WTC11 (cell line): ENCODE measurements around the gene ABCC3. TPM values are rescaled to one million over a fixed set of nuclear protein-coding genes. Genes with fewer than 3 reads are reported as not detected.

Experiments used
- ATAC-seq: fragments of 200-7000 bp; cut with Tn5 transposase; 2 replicates; pipeline ENCODE4 v1.10.0; 2021; ENCODE audit warnings: mild to moderate bottlenecking, moderate library complexity
- CTCF ChIA-PET: fragments of 300-600 bp; sonication (Branson Sonifier 250); formaldehyde crosslinking; loops from one replicate; lab custom pipeline; 2021; ENCODE audit warnings: antibody characterized with exemption; lab: Charles Lee
- POLR2A ChIA-PET: fragments of 350-600 bp; sonication (Branson Sonifier 250); formaldehyde crosslinking; loops from one replicate; lab custom pipeline; 2021; ENCODE audit warnings: antibody characterized with exemption; lab: Charles Lee
- DNase-seq: peaks from one replicate; pipeline ENCODE4 v3.0.0; 2021; ENCODE audit warnings: low spot score
- H3K27ac Mint-ChIP-seq: 2 replicates; pipeline ENCODE4 v1.8.0; 2021; ENCODE audit warnings: mixed read lengths
- H3K27me3 Mint-ChIP-seq: 2 replicates; pipeline ENCODE4 v1.8.0; 2021; ENCODE audit warnings: low read depth, mild to moderate bottlenecking, moderate library complexity, mixed read lengths
- H3K36me3 Mint-ChIP-seq: 2 replicates; pipeline ENCODE4 v1.8.0; 2021; ENCODE audit warnings: mixed read lengths
- H3K4me1 Mint-ChIP-seq: 2 replicates; pipeline ENCODE4 v1.8.0; 2022; ENCODE audit warnings: mixed read lengths
- H3K4me3 Mint-ChIP-seq: 2 replicates; pipeline ENCODE4 v1.8.0; 2021; ENCODE audit warnings: mild to moderate bottlenecking, moderate library complexity, mixed read lengths
- H3K9me3 Mint-ChIP-seq: 2 replicates; pipeline ENCODE4 v1.8.0; 2021; ENCODE audit warnings: mixed read lengths
- EMX1 ChIP-seq: fragments of 250-450 bp; sonication (Bioruptor Pico); IDR thresholded peaks from 2 replicates; pipeline ENCODE4 v1.8.0; 2021; ENCODE audit warnings: mild to moderate bottlenecking
- GABPB1 ChIP-seq: sonication (generic); formaldehyde crosslinking; IDR thresholded peaks from 2 replicates; pipeline ENCODE4 v1.8.1; 2023; ENCODE audit warnings: mild to moderate bottlenecking, missing genetic modification reagents
- GRHL2 ChIP-seq: fragments of 250-450 bp; sonication (Bioruptor Pico); IDR thresholded peaks from 2 replicates; pipeline ENCODE4 v1.8.0; 2022; ENCODE audit warnings: mild to moderate bottlenecking, moderate library complexity; ENCODE audit not compliant: insufficient replicate concordance, severe bottlenecking
- KAT7 ChIP-seq: sonication (generic); formaldehyde crosslinking; IDR thresholded peaks from 2 replicates; pipeline ENCODE4 v1.8.1; 2023; ENCODE audit warnings: missing genetic modification reagents, mild to moderate bottlenecking, borderline replicate concordance
- MYBL2 ChIP-seq: sonication (generic); formaldehyde crosslinking; IDR thresholded peaks from 2 replicates; pipeline ENCODE4 v1.8.1; 2023; ENCODE audit warnings: mild to moderate bottlenecking, moderate library complexity, missing genetic modification reagents
- SMAD4 ChIP-seq: sonication (generic); formaldehyde crosslinking; IDR thresholded peaks from 2 replicates; pipeline ENCODE4 v1.8.0; 2022; ENCODE audit warnings: mild to moderate bottlenecking, missing genetic modification reagents
- ZBTB21 ChIP-seq: sonication (generic); formaldehyde crosslinking; IDR thresholded peaks from 2 replicates; pipeline ENCODE4 v1.8.1; 2023; ENCODE audit warnings: mild to moderate bottlenecking, missing genetic modification reagents, borderline replicate concordance
- ZNF219 ChIP-seq: sonication (generic); formaldehyde crosslinking; IDR thresholded peaks from 2 replicates; pipeline ENCODE4 v1.8.0; 2023; ENCODE audit warnings: missing genetic modification reagents, mild to moderate bottlenecking, borderline replicate concordance
- ZNF416 ChIP-seq: fragments of 250-450 bp; sonication (Bioruptor Pico); IDR thresholded peaks from 2 replicates; pipeline ENCODE4 v1.9.0; 2021; ENCODE audit warnings: mild to moderate bottlenecking, inconsistent platforms
- ZNF671 ChIP-seq: fragments of 250-450 bp; sonication (Bioruptor Pico); IDR thresholded peaks from 2 replicates; pipeline ENCODE4 v1.8.0; 2021; ENCODE audit warnings: mild to moderate bottlenecking
- total RNA-seq: library from RNA; stranded (reverse); gene quantifications from 3 replicates; pipeline ENCODE4 v1.2.3, GENCODE V29; 2021
- TF ChIP-seq, protein P1 (sequence below): sonication (generic); formaldehyde crosslinking; IDR thresholded peaks from 2 replicates; pipeline ENCODE4 v1.8.0; 2022; ENCODE audit warnings: missing genetic modification reagents
- TF ChIP-seq, protein P2 (sequence below): fragments of 250-450 bp; sonication (Bioruptor Pico); IDR thresholded peaks from 2 replicates; pipeline ENCODE4 v1.8.0; 2021; ENCODE audit warnings: mild to moderate bottlenecking
- TF ChIP-seq, protein P3 (sequence below): fragments of 250-450 bp; sonication (Bioruptor Pico); conservative IDR thresholded peaks from 2 replicates; pipeline ENCODE4 v1.9.0; 2021; ENCODE audit warnings: mild to moderate bottlenecking
- TF ChIP-seq, protein P4 (sequence below): sonication (generic); formaldehyde crosslinking; IDR thresholded peaks from 2 replicates; pipeline ENCODE4 v1.8.0; 2022; ENCODE audit warnings: mild to moderate bottlenecking, missing genetic modification reagents
- TF ChIP-seq, protein P5 (sequence below): sonication (generic); formaldehyde crosslinking; conservative IDR thresholded peaks from 2 replicates; pipeline ENCODE4 v1.8.1; 2023; ENCODE audit warnings: mild to moderate bottlenecking, low read depth, missing genetic modification reagents, moderate library complexity

The ABCC3 gene
- total RNA-seq, 1 experiment from 2014 or later: 0.92 TPM

DNA sequence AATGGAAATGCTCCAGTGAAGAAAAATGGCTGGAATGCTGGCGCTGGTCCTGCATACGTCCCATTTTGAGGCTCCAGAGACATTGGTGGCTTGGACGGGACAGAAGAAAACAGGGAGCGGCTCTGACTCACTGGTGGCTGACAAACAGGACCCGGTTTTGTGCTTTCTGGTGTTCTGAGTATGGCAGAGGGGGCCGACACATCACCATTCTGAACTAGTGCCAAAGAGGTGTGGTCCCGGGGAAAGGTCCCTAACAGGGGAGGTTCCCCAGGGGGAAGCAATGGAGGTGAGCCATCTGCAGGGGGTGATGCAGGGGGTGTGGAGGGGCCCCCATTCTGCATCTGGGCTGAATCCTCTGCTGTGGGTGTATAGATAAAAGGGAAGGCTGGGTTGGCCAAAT lies 64.7 kb downstream of the ABCC3 start:
- Mint-ChIP-seq H3K9me3 (no peaks in the 10 kb centered on the region), H3K27me3 (no peaks in the 10 kb centered on the region), H3K27ac (no peak overlapping the region), H3K4me3 (no peak overlapping the region)
- no peak for ATAC-seq
- POLR2A ChIA-PET: no interaction called here
- no peak for DNase-seq
- TF ChIP-seq, protein P1, sequence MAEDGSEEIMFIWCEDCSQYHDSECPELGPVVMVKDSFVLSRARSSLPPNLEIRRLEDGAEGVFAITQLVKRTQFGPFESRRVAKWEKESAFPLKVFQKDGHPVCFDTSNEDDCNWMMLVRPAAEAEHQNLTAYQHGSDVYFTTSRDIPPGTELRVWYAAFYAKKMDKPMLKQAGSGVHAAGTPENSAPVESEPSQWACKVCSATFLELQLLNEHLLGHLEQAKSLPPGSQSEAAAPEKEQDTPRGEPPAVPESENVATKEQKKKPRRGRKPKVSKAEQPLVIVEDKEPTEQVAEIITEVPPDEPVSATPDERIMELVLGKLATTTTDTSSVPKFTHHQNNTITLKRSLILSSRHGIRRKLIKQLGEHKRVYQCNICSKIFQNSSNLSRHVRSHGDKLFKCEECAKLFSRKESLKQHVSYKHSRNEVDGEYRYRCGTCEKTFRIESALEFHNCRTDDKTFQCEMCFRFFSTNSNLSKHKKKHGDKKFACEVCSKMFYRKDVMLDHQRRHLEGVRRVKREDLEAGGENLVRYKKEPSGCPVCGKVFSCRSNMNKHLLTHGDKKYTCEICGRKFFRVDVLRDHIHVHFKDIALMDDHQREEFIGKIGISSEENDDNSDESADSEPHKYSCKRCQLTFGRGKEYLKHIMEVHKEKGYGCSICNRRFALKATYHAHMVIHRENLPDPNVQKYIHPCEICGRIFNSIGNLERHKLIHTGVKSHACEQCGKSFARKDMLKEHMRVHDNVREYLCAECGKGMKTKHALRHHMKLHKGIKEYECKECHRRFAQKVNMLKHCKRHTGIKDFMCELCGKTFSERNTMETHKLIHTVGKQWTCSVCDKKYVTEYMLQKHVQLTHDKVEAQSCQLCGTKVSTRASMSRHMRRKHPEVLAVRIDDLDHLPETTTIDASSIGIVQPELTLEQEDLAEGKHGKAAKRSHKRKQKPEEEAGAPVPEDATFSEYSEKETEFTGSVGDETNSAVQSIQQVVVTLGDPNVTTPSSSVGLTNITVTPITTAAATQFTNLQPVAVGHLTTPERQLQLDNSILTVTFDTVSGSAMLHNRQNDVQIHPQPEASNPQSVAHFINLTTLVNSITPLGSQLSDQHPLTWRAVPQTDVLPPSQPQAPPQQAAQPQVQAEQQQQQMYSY (CRISPR knock-in tag): no peak
- TF ChIP-seq, protein P2, sequence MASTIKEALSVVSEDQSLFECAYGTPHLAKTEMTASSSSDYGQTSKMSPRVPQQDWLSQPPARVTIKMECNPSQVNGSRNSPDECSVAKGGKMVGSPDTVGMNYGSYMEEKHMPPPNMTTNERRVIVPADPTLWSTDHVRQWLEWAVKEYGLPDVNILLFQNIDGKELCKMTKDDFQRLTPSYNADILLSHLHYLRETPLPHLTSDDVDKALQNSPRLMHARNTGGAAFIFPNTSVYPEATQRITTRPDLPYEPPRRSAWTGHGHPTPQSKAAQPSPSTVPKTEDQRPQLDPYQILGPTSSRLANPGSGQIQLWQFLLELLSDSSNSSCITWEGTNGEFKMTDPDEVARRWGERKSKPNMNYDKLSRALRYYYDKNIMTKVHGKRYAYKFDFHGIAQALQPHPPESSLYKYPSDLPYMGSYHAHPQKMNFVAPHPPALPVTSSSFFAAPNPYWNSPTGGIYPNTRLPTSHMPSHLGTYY (CRISPR knock-in tag): no peak
- no peak for TF ChIP-seq MYBL2
- no peak for TF ChIP-seq GABPB1
- TF ChIP-seq EMX1 (CRISPR knock-in tag): no peak
- TF ChIP-seq, protein P3, sequence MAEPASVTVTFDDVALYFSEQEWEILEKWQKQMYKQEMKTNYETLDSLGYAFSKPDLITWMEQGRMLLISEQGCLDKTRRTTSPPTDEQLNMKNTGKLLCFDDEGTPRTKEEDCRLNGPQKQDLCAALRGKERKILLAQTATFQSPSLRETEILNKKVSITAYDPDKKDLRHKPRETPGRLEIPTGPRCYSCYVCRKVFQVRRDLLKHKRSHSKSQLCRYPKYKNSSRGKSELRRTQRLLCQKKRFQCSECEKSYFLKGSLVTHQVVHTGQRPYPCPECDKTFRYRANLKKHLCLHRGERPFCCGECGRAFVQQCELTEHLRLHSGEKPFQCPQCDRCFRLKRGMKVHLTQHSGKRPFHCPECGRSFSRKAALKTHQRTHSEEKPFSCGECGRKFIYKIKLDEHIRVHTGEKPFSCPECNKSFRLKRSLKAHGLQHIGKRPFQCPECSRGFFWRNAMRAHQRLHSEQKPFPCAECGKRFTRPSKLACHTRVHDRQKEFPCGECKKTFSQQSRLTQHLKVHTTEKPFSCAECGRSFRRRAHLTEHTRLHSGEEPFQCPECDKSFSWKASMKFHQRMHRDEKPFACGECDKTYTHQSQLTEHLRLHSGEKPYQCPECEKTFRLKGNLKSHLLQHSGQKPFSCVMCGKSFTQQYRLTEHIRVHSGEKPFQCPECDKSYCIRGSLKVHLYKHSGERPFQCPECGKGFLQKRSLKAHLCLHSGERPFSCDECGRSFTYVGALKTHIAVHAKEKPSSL (CRISPR knock-in tag): no peak
- TF ChIP-seq, protein P4, sequence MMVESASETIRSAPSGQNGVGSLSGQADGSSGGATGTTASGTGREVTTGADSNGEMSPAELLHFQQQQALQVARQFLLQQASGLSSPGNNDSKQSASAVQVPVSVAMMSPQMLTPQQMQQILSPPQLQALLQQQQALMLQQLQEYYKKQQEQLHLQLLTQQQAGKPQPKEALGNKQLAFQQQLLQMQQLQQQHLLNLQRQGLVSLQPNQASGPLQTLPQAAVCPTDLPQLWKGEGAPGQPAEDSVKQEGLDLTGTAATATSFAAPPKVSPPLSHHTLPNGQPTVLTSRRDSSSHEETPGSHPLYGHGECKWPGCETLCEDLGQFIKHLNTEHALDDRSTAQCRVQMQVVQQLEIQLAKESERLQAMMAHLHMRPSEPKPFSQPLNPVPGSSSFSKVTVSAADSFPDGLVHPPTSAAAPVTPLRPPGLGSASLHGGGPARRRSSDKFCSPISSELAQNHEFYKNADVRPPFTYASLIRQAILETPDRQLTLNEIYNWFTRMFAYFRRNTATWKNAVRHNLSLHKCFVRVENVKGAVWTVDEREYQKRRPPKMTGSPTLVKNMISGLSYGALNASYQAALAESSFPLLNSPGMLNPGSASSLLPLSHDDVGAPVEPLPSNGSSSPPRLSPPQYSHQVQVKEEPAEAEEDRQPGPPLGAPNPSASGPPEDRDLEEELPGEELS: no peak
- TF ChIP-seq, protein P5, sequence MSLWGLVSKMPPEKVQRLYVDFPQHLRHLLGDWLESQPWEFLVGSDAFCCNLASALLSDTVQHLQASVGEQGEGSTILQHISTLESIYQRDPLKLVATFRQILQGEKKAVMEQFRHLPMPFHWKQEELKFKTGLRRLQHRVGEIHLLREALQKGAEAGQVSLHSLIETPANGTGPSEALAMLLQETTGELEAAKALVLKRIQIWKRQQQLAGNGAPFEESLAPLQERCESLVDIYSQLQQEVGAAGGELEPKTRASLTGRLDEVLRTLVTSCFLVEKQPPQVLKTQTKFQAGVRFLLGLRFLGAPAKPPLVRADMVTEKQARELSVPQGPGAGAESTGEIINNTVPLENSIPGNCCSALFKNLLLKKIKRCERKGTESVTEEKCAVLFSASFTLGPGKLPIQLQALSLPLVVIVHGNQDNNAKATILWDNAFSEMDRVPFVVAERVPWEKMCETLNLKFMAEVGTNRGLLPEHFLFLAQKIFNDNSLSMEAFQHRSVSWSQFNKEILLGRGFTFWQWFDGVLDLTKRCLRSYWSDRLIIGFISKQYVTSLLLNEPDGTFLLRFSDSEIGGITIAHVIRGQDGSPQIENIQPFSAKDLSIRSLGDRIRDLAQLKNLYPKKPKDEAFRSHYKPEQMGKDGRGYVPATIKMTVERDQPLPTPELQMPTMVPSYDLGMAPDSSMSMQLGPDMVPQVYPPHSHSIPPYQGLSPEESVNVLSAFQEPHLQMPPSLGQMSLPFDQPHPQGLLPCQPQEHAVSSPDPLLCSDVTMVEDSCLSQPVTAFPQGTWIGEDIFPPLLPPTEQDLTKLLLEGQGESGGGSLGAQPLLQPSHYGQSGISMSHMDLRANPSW (CRISPR knock-in tag): no peak
- TF ChIP-seq SMAD4 (CRISPR knock-in tag): no peak
- TF ChIP-seq ZBTB21 (CRISPR knock-in tag): no peak
- TF ChIP-seq, all 79 proteins: peak for 0
- CTCF ChIA-PET: interaction anchor here (0.7 kb wide), 1 partner anchor 106 kb away, joined by 3 read pairs; no protein-coding TSS in a partner anchor
- Mint-ChIP-seq H3K36me3 (peaks cover 57% of the 10 kb centered on the region), H3K4me1 (0 out of 2 replicates have a peak, but pooled peaks cover 3% of the 10 kb centered on the region)

DNA sequence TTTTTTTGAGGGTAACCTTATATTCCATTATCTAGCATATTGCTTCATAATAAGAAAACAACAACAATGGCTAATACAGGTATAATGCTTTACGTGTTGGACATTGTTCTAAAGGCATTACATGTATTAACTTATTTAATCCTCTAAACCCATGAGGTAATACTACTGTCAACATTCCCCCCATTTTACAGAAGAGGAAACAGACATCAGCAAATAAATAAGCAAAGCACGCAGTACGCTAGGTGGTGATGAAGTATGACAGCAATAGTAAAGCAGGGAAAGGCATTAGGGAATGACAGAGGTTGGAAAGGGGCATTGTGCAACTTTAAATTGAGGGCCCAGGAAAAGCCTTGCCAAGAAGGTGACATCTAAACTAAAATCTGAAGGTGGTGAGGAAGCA lies 68.5 kb downstream of the ABCC3 start:
- Mint-ChIP-seq H3K9me3 (no peaks in the 10 kb centered on the region), H3K4me3 (no peak overlapping the region), H3K27ac (peak overlapping the region; percentile 7; the same call in 1 of the 2 replicates), H3K27me3 (no peaks in the 10 kb centered on the region), H3K4me1 (peaks cover 7% of the 10 kb centered on the region), H3K36me3 (peaks cover 31% of the 10 kb centered on the region)
- ChIA-PET POLR2A (interaction anchor here (0.5 kb wide), 1 partner anchor 71 kb away, joined by 4 read pairs; no protein-coding TSS in a partner anchor), CTCF (interaction anchor here (1.0 kb wide), 1 partner anchor 80 kb away, joined by 3 read pairs; no protein-coding TSS in a partner anchor)
- TF ChIP-seq, protein P3 (CRISPR knock-in tag): no peak
- TF ChIP-seq GRHL2 (CRISPR knock-in tag): no peak
- no peak for TF ChIP-seq KAT7 (CRISPR knock-in tag)
- no peak for TF ChIP-seq ZNF219 (CRISPR knock-in tag)
- TF ChIP-seq ZNF671 (CRISPR knock-in tag): no peak
- no peak for TF ChIP-seq ZNF416 (CRISPR knock-in tag)
- ATAC-seq: no peak
- DNase-seq: no peak
